Activated T-helper 9 cell treated with anti-CD3 and anti-CD28 coated beads, Interleukin-2, amount 50 U/mL, for 16 hours (primary cell): ENCODE measurements around the gene KRT71.

Experiments used
- DNase-seq: peaks from one replicate; pipeline ENCODE4 v3.0.0-alpha.2; 2020; ENCODE audit warnings: low read depth

Gene KRT71

GRCh38 chr12:52537101-52537500 is 15.8 kb downstream of the KRT71 start:
- DNase-seq, result no peak

DNA sequence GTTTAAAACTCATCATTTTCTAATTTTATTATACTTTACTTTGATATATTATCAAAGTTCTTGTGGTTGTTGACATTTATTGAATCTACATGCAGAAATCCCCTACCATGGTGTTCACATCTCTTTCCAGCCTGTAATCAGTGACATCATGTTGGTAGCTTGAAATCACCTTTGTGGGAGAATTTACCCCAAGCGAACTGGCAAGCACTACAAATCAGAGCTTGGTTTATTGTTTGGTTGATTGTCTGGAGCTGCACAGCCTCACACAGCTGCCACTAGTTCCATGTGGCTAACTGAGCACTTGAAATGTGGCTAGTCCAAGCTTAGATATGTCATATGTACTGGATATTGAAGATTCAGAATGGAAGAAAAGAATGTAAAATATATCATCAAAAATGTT is 17.4 kb downstream of the KRT71 start:
- no peak for DNase-seq

DNA sequence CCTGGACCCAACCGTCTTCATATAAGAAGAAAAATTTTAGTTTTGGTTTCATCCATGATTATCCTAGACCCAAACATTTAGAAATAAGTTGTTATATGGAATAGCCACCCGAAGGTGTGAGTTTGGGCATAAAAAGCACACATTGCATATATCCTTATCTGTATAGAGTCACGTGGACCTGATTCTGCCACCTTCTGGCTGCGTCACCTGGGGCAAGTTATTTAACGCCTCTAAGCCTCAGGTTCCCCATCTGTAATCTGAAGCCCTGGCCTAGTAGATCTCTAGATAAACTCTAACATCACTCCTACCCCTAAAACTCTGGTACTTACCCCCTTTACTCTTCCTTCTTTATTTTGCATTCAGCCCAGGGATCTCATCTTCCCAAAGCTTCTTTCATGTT is 18.5 kb downstream of the KRT71 start:
- no peak for DNase-seq

DNA sequence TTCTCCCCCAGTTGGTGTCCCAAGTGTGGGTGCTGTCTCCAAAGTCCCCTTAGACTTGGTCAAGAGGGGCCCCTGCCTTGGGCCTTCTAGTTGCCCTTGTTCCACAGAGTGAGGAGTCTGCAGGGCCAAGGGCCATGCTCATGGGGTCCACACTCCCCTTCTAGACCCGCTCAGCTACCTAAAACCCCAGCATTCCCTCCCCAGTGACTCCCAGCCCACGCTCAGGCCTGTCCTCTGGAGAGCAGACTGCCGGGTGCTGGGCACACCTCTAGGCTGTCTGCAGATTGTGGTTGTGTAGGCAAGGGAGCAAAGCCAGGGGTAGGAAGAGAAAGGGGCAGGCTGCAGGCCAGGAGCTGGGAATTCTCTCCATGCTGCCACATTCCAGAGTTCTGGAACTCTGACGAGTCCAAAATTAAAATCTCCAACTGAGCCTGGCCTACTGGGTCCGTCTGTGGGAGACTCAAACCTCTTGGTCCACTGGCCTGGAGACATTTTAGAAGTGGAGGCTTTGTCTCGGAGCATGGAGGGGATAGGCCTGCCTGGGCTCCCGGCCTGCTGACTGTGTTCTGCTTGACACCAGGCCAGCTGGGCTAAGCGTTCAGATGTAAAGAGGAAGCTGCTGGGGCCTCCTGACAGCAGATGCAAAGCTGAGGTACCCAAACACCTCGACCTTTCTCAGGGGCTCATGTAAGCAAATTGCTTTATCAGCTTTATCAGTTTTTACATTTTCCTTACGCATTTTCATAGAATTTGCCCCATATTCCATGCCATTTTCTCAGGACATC is 19.1 kb downstream of the KRT71 start:
- DNase-seq, result no peak

- DNase-seq, result no peak
Measured at GRCh38 chr12:52532636-52533035, 20.3 kb downstream of the KRT71 start.

DNA sequence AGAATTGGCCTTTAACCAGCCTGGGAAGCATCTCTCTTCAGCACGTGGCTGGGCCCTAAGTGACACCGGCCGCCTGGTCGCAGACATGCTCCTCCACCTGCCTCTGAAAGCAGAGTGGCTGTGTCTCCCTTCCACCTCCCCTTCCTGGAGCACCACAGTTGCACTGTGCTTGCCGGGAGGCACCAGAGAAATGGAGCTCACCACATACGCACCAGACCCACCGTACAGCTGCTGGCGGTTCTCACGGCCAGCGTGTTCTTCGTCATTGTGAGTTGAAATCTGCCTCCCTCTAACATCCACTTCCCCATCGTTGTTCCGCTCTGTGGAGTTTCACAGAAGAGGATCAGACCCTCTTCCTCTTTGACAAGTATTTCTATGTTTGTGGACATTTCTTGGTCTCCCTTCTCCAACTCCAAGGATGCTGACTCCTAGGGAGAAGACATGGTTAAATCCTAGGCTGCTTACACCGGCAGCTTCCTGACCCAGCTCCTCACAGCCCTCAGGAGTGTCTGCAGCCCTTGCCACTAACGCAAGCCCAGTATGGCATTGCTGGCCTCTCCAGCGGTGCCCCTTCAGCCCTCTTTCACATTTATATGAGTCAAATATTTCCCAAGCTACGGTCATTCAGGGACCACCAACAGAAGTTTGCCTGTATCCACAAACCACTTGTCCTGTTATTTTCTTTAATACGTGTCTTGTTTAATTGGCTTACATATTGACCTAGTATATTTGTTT is 21.2 kb downstream of the KRT71 start:
- DNase-seq, result no peak

- DNase-seq, result no peak
Measured at GRCh38 chr12:52530905-52531304, 22.0 kb downstream of the KRT71 start.

DNA sequence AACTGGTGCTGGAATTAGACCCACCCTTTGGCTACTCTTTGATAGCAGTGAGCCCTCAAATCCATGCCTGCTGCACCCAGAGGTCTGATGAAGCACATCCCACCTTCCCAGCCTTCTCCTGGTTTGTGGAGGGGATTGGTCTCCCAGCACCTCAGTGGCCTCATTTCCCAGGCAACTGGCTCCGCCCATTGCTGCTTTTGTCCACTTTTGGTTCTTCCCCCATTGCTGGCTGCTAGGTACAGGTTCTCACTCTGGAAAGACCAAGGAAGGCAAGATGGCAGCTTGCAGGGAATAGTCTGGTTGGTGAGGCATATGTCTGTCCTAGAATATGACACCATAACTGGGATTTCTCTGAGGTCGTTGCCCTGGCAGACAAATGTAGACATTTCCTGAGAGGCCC is 22.6 kb downstream of the KRT71 start:
- DNase-seq, result no peak

GRCh38 chr12:52529846-52530245 is 23.1 kb downstream of the KRT71 start:
- DNase-seq, result no peak

DNA sequence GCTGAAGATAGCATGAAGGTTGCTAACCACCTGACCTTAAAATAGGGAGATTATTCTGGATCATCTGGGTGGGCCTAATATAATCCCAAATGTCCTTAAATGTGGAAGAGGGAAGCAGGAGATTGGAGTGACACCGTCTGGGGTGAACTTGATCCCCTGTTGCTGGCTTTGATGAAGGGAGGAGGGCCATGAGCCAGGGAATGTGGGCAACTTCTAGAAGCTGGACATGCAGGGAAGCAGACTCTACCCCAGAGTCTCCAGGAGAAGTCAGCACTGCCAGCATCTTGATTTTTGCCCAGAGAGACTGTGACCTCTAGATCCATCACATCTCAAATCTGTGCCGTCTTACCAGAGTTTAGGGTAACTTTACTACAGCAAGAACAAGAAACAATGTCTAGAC is 23.5 kb downstream of the KRT71 start:
- DNase-seq, result no peak

DNA sequence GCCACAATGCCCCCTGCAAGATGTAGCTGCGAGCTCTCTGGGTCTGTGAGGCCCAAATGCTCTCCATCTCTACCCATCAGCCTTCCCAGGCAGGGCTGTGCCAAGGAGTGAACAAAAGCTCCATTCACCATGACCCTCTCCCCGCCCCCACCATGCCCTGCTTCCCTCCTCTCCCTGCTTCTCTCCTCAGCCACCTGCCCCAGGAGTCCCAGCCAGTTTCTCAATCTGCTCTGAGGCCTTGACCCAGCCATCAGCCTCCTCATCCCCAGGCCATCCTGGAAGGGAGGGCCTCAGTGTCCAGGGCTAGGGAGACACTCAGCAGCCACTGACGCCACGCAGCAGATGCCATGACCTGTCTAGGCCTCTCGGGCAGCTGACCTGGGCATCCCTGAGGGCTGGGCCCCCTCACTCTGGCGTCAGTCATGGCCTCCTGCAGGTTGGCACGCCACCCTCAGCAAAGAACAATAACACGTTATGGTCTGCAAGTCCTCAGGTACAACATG is 24.3 kb downstream of the KRT71 start:
- DNase-seq, result no peak

- DNase-seq, result no peak
Measured at GRCh38 chr12:52527121-52527800, 25.7 kb downstream of the KRT71 start.

GRCh38 chr12:52526511-52526951 is 26.4 kb downstream of the KRT71 start:
- DNase-seq, result no peak

GRCh38 chr12:52525661-52526499 is 27.1 kb downstream of the KRT71 start:
- no peak for DNase-seq

DNA sequence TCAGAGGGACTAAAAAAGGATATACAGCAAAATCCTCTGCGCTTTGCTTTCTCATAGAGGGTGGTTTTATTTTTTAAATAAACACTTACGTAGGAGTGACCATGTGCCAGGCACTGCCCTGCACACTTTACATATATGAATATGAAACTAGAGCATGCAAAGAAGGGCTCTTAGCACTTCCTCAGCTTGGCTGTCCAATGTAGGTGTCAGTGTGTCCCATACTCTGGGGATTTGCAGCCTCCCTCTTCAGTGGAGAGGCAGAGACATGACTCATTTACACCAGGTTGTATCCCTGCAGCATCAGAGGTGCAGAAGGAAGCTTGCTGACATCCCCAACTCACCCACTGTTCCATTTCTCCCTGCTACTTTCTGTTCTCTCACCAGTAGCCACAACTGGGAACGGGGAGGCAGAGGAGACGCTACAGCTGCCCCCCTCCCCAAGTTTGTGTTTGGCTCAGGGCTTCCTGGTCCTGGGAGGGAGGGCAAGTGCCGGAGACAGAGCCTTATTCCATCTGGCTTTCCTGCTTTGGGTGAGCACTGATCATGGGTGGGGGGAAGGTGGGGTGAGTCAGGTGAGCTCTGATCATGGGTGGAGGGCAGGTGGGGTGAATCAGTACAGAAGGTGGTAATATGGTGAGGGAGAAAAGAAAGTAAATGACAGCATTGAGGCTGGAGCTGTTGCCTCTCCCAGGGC is 27.9 kb downstream of the KRT71 start:
- no peak for DNase-seq

DNA sequence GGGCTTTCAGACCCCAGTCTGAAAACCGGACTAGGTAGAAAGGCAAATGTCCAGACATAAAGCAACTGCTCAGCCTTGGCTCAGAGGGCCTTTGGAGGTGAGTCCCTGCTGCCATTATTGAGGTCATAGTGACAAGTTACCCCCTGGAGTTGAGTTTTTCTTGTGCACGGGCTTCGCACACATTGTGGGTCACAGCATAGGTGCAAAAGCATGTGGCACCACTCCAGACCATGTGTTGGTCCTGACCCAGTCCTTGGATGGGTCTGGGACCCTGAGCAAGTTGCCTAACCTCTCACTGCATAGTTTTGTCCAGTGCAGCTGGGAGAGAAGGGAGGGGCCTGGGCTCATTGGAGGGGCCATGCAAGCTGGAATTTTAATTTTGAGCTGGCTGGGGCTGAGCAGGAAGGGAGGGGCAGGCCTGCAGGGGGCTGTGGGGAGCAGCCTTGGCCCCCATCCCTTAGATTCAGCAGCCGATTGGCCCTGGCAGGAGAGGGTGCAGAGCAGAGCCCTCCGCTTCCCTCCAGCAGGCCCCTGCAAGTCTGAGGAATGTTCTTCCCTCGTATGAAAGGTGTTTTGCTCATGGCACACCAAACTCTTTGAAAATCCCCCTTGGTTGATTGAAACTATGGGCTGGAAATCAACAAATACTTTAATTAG is 28.6 kb downstream of the KRT71 start:
- no peak for DNase-seq

GRCh38 chr12:52523824-52524223 is 29.1 kb downstream of the KRT71 start:
- no peak for DNase-seq

GRCh38 chr12:52522346-52523011 is 30.5 kb downstream of the KRT71 start:
- no peak for DNase-seq

GRCh38 chr12:52521568-52522266 is 31.2 kb downstream of the KRT71 start:
- DNase-seq, result no peak

GRCh38 chr12:52521175-52521567 is 31.8 kb downstream of the KRT71 start:
- DNase-seq, result no peak
